Embryonic facial prominence (tissue), 1 donor: ENCODE data around the gene GPX4.

Experiments used
- DNase-seq: peaks from one replicate; pipeline ENCODE4 v3.0.0-alpha.2; 2016; ENCODE audit errors: extremely low spot score

GPX4 gene

GRCh38 chr19:1102407-1103131 lies 1.2 kb upstream of the GPX4 start:
- no peak for DNase-seq

GRCh38 chr19:1103132-1103707 lies 574 bp upstream of the GPX4 start:
- DNase-seq = no peak

DNA sequence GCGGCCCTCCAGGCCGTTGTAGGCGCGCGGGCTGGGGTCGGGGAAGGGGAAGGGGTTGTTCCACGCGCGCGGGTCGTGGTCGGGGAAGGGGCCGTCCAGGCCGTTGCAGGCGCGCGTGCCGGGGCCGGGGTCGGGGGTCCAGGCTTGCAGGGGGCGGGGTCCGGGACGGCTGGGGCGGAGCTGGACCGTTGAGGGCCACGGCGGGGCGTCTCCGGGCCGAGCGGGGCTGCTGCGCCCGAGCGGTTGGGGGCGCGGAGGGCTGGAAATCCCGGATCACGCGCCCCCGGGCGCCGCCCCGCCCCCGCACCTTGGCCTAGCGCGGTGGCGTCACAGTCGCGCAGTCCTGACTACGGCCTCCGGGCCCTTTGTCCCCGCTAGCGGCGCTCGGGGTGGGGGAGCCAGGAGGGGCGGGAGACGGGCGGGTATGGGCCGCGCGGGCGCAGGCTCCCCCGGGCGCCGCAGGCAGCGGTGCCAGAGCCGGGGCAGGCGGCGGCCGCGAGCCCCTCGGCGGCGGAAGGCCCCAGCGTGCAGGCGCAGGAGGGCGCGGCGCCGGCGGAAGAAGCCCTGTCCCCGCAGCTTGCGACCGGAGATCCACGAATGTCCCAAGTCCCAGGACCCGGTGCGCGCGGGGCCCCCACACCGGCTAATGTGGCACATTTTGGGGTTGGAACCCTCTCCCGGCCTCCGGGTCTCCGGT lies 665 bp downstream of the GPX4 start:
- DNase-seq = no peak

DNA sequence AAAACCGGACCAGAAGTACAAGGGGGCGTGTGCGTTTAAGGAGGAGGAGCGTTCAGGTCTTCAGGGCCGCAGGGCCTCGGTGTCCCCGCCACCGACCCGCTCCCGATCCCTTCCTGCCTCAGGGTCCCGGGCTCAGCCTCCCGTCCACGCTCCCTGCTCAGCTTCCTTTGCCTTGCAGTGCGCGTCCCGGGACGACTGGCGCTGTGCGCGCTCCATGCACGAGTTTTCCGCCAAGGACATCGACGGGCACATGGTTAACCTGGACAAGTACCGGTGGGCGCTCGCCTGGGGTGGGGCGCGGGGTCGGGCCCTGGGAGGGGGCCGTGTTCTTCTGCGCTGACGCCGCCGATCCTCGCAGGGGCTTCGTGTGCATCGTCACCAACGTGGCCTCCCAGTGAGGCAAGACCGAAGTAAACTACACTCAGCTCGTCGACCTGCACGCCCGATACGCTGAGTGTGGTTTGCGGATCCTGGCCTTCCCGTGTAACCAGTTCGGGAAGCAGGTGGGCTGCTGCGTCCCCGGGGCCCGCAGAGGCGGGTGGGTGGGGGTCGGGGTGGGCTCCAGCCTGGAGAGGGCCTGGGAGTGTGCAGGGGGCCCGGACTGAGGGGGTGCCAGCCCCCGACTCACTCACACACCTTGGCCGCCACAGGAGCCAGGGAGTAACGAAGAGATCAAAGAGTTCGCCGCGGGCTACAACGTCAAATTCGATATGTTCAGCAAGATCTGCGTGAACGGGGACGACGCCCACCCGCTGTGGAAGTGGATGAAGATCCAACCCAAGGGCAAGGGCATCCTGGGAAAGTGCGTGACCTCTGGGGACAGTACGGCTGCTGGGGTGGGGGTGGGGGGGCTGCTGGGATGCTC lies 1.4 kb downstream of the GPX4 start:
- no peak for DNase-seq

- no peak for DNase-seq
These were observed 2.4 kb downstream of the GPX4 start for GRCh38 chr19:1105873-1106840.

DNA sequence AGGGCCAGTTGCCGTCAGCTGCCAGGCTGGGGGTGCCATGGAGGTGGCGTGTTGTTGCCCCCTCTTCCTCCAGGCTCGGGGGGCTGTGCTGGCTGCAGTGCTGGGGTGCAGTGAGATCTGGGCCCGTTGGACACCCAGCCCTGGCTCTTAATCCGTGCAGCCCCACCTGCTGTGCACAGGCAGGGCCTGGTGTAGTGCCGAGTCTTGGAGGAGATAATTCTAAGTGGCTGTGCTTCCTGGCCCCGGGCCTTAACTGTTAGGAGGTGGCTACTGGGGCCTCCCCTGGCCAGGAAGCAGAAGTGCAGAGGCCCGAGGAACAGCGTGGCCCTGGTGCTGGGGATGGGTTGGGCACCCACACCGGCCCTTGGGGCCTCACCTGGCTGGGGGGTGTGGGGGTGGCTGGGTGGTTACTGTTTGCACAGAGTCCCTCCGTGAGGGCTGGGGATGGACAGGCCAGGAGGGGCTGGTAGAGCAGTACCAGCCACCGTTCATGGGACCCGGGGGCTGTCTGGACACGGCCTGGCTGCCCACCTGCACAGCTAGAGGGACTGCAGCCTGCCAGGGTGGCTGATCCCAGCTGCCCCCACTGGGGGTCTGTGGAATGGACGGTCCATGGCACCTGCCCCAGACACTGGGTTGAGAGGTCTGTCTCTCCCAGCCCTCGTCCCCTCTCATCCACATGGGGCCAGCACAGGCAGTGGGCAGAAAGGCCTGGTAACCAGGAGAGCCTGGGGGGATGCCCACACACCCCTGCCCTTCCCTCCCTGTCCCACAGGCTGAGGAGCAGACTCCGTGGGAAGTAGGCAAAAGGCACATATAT lies 3.3 kb downstream of the GPX4 start:
- DNase-seq = no peak

DNA sequence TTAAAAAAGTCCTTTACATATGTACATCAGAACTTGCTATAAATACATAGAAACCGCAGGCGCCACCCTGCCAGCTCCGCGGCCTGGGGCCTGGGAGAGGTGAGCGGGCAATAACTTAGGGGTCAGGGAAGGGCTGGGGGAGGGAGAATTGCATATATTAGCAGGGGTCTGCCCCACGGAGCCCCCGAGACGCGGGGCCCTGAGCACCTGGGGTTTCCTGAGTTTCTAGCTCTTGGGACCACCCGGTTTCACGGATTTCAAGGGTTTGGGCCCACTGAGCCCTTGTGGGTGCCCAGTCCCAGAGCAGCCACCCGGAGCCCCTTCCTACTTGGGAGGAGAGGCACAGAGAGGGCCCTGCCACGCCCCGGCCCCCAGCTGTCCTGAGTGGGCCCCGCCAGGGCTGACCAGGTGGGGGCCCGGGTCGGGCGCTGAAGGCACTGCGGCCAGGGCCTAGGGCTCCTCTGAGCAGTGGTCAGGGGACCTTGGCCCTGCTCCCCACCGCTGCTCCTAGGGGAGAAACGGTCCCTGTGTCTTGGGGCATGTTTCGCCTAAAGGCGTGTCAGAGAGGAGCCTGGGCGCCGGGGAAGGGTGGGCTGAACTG lies 4.0 kb downstream of the GPX4 start:
- no peak for DNase-seq

DNA sequence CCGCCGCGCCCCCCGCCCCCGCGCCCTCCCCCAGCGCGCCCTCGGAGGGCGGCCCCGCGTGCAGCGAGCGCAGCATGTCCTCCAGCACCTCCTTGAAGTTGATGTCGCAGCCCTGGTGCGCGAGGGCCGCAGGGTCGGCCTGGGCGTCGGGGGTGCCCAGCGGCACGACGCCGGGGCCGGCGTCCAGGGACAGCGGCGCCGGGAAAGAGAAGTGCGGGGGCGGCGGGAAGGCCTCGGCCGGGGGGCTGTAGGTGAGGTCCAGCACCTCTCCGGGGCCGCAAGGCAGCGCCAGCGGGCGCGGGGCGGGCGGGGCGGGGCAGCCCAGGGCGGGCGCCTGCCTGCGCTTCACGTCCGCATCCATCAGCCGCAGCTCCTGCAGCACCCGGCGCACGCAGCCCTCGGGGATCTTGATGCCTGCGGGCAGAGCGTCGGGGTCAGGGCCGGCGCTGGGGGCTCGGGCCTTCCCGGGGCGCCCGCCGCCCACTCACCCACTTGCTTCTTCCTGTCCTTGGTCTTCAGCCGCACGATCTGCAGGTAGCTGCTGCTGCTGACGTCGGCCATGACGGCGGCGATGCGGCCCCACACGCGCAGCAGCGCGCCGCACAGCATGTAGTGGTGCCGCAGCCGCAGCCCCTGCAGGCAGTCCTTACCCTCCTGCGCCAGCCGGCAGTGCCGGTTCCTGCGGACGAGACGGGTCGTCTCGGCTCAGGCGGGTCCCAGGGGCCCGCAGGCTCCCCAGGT lies 4.7 kb downstream of the GPX4 start:
- no peak for DNase-seq

- DNase-seq = no peak
These were observed 5.3 kb downstream of the GPX4 start for GRCh38 chr19:1109032-1109551.

DNA sequence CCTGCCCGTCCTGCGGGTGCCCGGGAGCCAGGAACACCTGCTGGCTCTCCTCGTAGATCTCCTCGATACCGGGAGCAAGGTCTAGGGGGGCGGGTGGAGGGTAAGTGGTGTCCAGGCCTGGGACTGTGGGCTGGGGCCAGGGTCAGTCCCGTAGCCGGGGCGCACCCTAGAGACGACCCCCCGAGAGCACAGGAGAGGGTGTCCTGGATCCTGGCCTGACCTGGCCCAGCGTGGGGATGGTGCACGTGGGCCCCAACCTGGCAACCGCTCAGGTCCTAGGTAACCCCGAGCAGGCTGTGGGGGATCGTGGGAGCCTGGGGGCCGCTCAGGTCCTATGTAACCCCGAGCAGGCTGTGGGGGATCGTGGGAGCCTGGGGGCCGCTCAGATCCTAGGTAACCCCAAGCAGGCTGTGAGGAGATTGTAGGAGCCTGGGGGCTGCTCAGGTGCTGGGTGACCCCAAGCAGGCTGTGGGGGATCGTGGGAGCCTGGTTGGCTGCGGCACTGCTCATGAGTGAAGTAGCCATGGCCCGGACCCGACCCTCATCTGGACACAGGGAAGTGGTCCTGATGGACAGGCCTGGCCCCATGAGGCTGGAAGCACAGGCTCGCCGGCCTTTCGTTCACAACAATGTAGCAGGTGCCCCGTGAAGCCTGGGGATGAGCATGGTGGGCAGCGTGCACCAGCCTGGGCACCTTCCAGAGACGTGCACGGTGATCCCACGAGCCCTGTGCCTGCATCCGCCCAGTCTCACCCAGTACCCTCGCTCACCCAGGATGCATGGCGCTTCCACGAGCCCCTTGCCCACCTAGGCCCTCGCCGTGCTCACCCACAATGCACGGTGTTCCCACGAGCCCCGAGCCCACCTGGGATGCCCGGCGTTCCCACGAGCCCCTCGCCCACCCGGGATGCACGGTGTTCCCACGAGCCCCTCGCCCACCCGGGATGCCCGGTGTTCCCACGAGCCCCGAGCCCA lies 6.2 kb downstream of the GPX4 start:
- no peak for DNase-seq

GRCh38 chr19:1110809-1111640 lies 7.2 kb downstream of the GPX4 start:
- no peak for DNase-seq

DNA sequence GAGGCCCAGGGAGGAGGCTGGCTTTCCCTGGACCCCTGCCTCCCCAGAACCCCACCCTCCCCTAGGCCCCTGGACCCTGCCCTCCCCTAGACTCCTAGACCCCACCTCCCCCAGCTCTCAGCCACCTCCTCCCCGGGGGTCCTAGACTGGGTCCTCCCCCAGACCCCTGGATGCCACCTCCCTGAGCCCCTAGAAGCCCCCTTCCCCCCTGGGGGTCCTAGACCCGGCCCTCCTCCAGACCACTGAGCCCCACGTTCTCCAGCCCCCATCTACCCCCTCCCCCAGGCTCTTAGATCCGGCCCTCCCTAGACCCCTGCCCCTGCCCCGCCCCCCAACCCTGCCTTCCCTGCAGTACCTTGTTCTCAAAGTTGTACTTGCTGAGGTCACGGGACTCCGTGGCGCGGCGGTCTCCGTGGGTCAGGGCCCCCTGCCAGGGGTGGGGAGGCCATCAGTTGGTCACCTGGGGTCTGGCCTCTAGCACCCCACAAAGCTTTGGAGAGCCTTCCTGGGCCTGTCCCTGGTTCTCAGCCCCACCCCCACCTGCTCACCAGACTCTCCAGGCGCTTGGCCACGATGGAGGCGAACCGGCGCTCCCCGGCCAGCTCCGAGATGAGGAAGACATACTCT lies 8.0 kb downstream of the GPX4 start:
- no peak for DNase-seq

GRCh38 chr19:1112268-1113029 lies 8.7 kb downstream of the GPX4 start:
- no peak for DNase-seq

GRCh38 chr19:1113030-1113985 lies 9.5 kb downstream of the GPX4 start:
- DNase-seq = peak; percentile 81
